Measurements from ENCODE around the gene PDZD7.
A peak's percentile ranks its signal among the peaks of the same experiment; 100 is the strongest.

Gene PDZD7

GRCh38 chr10:101060951-101061623 lies 30.2 kb upstream of the PDZD7 start:
- Histone ChIP-seq H3K4me1 (peaks cover 5 to 51% (median 38%) of the 10 kb centered on the region in 4 donors), H3K4me3 (peak overlapping the region; percentile 65 to 85), H3K36me3 (no peaks in the 10 kb centered on the region), H3K27ac (peak overlapping the region; percentile 95 to 97), H3K9me3 (no peaks in the 10 kb centered on the region), H3K27me3 (no peaks in the 10 kb centered on the region)
- peak; percentile 92 to 98 for DNase-seq
- TF ChIP-seq, protein P1, sequence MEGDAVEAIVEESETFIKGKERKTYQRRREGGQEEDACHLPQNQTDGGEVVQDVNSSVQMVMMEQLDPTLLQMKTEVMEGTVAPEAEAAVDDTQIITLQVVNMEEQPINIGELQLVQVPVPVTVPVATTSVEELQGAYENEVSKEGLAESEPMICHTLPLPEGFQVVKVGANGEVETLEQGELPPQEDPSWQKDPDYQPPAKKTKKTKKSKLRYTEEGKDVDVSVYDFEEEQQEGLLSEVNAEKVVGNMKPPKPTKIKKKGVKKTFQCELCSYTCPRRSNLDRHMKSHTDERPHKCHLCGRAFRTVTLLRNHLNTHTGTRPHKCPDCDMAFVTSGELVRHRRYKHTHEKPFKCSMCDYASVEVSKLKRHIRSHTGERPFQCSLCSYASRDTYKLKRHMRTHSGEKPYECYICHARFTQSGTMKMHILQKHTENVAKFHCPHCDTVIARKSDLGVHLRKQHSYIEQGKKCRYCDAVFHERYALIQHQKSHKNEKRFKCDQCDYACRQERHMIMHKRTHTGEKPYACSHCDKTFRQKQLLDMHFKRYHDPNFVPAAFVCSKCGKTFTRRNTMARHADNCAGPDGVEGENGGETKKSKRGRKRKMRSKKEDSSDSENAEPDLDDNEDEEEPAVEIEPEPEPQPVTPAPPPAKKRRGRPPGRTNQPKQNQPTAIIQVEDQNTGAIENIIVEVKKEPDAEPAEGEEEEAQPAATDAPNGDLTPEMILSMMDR (IDR thresholded peaks at IDR 0.05), result no peak
- intact Hi-C loops (cut with DNase I; ENCODE audit: low total_unique reads), result loop anchor here (10.0 kb wide), 1 partner anchor 994 kb away; the partner anchor contains the start of gene ARMH3

GRCh38 chr10:101060036-101060950 lies 29.4 kb upstream of the PDZD7 start:
- TF ChIP-seq, protein P1 (IDR thresholded peaks at IDR 0.05), result peak; percentile 83 to 85
- Histone ChIP-seq H3K27ac (peak overlapping the region; percentile 95 to 97), H3K4me1 (peaks cover 5 to 44% (median 32%) of the 10 kb centered on the region in 4 donors), H3K4me3 (peak overlapping the region; percentile 65 to 85), H3K27me3 (no peaks in the 10 kb centered on the region), H3K36me3 (no peaks in the 10 kb centered on the region), H3K9me3 (no peaks in the 10 kb centered on the region)
- intact Hi-C loops (cut with DNase I; ENCODE audit: low total_unique reads), result loop anchor here (10.0 kb wide), 1 partner anchor 995 kb away; the partner anchor contains the start of gene ARMH3
- peak; percentile 93 to 97 for DNase-seq

DNA sequence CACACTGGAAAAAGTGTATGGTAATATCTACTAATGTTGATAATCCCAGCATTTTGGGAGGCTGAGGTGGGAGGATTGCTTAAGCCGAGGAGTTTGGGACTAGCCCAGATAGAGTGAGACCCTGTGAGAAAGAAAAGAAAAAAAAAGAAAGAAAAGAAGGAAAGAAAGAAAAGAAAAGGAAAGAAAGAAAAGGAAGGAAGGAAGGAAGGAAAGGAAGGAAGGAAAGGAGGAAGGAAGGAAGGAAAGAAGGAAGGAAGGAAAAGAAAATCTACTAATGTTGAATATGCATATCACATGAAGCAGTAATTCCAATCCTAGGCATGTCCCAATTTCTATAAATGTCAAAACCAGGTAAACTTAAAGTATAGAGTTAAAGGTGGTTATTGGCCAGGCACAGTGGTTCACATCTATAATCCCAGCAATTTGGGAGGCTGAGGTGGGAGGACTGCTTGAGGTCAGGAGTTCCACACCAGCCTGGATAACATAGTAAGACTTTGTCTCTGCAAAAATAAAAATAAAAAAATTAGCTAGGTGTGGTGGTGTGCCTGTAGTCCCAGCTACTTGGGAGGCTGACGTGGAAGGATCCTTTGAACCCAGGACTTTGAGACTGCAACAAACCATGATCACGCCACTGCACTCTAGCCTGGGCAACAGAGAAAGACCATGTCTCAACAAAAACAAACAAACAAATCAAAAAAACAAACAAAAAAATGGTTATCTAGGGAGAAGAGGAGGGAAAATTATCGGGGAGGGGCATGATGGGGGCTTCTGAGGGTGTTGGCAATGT lies 25.6 kb upstream of the PDZD7 start:
- H3K36me3 ChIP-seq, result no peaks in the 10 kb centered on the region
- TF ChIP-seq, protein P1 (IDR thresholded peaks at IDR 0.05), result no peak
- DNase-seq, result no peak
- H3K4me3 ChIP-seq, result no peak overlapping the region
- intact Hi-C loops (cut with DNase I; ENCODE audit: low total_unique reads), result no loop called here
- H3K27me3 ChIP-seq, result peaks cover 0 to 12% of the 10 kb centered on the region in 2 donors
- H3K4me1 ChIP-seq, result peaks cover 0 to 11% (median 9%) of the 10 kb centered on the region in 4 donors
- no peaks in the 10 kb centered on the region for H3K9me3 ChIP-seq
- H3K27ac ChIP-seq, result no peak overlapping the region

DNA sequence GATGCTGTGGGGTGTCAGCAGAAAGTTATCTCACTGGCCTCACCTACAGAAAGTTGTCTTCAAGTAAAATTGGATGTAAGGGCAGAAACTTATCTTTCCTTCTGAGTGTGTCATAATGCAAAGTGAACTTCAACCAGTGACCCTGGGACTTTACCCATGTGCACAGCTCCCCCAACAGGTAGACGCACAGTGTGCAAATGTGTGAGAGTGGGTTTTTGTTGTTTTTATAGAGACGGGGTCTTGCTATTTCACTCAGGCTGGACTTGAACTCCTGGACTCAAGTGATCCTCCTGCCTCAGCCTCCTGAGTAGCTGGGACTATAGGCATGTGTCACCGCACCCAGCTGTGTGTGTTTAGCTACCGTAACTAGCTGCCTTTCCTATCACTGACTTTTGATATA lies 24.5 kb upstream of the PDZD7 start:
- TF ChIP-seq, protein P1 (IDR thresholded peaks at IDR 0.05), result peak in 1 of 2 experiments; percentile 6
- H3K36me3 ChIP-seq, result no peaks in the 10 kb centered on the region
- H3K9me3 ChIP-seq, result no peaks in the 10 kb centered on the region
- intact Hi-C loops (cut with DNase I; ENCODE audit: low total_unique reads), result no loop called here
- no peak for DNase-seq
- peaks cover 0 to 9% (median 8%) of the 10 kb centered on the region in 4 donors for H3K4me1 ChIP-seq
- no peak overlapping the region for H3K4me3 ChIP-seq
- peaks cover 0 to 22% of the 10 kb centered on the region in 2 donors for H3K27me3 ChIP-seq
- no peak overlapping the region for H3K27ac ChIP-seq

DNA sequence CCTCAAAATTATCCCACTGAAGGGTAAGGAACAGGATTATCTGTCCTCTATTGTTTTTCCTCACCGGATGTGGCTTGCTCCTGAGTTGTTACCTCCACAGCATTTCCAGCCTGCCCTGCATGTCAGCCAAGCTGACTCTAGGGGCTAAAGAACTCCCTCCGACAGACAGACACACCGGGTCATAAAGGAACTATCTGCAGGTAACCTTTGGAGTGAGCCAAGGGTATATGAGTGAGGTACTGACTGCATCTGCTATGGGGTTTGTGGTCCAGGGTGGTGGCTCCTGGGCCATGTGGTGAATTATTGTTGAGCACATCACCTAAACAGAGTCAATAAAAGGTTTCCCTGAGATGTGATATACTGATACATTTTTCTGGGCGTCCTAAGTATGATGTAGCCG lies 23.9 kb upstream of the PDZD7 start:
- H3K4me3 ChIP-seq, result no peak overlapping the region

More for the DNA sequence above, 23.9 kb upstream of the PDZD7 start:
- Histone ChIP-seq H3K4me1 (peaks cover 0 to 10% (median 8%) of the 10 kb centered on the region in 4 donors), H3K36me3 (no peaks in the 10 kb centered on the region), H3K27me3 (peaks cover 1 to 27% of the 10 kb centered on the region in 2 donors), H3K9me3 (no peaks in the 10 kb centered on the region), H3K27ac (no peak overlapping the region)
- TF ChIP-seq, protein P1 (IDR thresholded peaks at IDR 0.05), result no peak
- DNase-seq, result no peak
- intact Hi-C loops (cut with DNase I; ENCODE audit: low total_unique reads), result no loop called here

Data from tibial artery (tissue), 4 donors.